ENCODE measurements around the gene AURKAIP1. TPM values are rescaled to one million over a fixed set of nuclear protein-coding genes. Genes with fewer than 3 reads are reported as not detected.
A peak's percentile ranks its signal among the peaks of the same experiment; 100 is the strongest.

The AURKAIP1 gene
- polyA plus RNA-seq, 1 donor (not counting 4 experiments of a cell fraction or from before 2014, with no cell fraction given) = 86.9 TPM

GRCh38 chr1:1423245-1423597 is 48.2 kb upstream of the AURKAIP1 start:
- peaks cover 30% of the 10 kb centered on the region for H3K4me1 ChIP-seq (ENCODE audit: control insufficient read depth, extremely low read depth, insufficient read depth, low read length)
- no peak for FAIRE-seq

GRCh38 chr1:1422465-1423244 is 47.6 kb upstream of the AURKAIP1 start:
- TF ChIP-seq CTCF (optimal IDR thresholded peaks at IDR 0.05 in 1 of 3, IDR thresholded peaks at IDR 0.05 in 1 of 3, conservative IDR thresholded peaks at IDR 0.05 in 1 of 3; ENCODE audit: extremely low read depth in 1 of 3, insufficient read depth in 2 of 3, low read length in 3 of 3) (no peak), EZH2 (IDR thresholded peaks at IDR 0.05; ENCODE audit: low read length) (no peak)
- no peak overlapping the region for H3K9ac ChIP-seq (ENCODE audit: control insufficient read depth, extremely low read depth, insufficient read depth, low read length)
- H3K9me1 ChIP-seq (ENCODE audit: control insufficient read depth, extremely low read depth, insufficient read depth, low read length) = no peaks in the 10 kb centered on the region
- no peak overlapping the region for H3K4me3 ChIP-seq (ENCODE audit: control insufficient read depth in 2 of 3, extremely low read depth in 1 of 3, insufficient read depth in 2 of 3, low read depth in 1 of 3, low read length in 3 of 3)
- no peaks in the 10 kb centered on the region for H3K79me2 ChIP-seq (ENCODE audit: control insufficient read depth, insufficient read depth, low read length)
- H3K27ac ChIP-seq (ENCODE audit: control insufficient read depth, insufficient read depth, low read length) = no peak overlapping the region
- peaks cover 34% of the 10 kb centered on the region for H3K4me1 ChIP-seq (ENCODE audit: control insufficient read depth, extremely low read depth, insufficient read depth, low read length)
- no peaks in the 10 kb centered on the region for H3K36me3 ChIP-seq (ENCODE audit: control insufficient read depth in 2 of 2, extremely low read depth in 1 of 2, insufficient read depth in 2 of 2, low read length in 2 of 2)
- no peak for DNase-seq (ENCODE audit: low read depth, low spot score)
- H3K4me2 ChIP-seq (ENCODE audit: control insufficient read depth, extremely low read depth, insufficient read depth, low read depth, low read length) = peak overlapping the region; percentile 3
- no peaks in the 10 kb centered on the region for H3K27me3 ChIP-seq (ENCODE audit: control insufficient read depth, extremely low read depth, insufficient read depth, low read length)
- peak; percentile 43 for FAIRE-seq
- H4K20me1 ChIP-seq (ENCODE audit: control insufficient read depth, extremely low read depth, insufficient read depth, low read length) = no peaks in the 10 kb centered on the region
- dilution Hi-C loops (cut with MboI; ENCODE audit: extremely low pct_ligation_motif_present, low sequenced_read_pairs) = no loop called here
- H2AFZ ChIP-seq (ENCODE audit: control insufficient read depth, low read length) = no peak overlapping the region
- no peaks in the 10 kb centered on the region for H3K9me3 ChIP-seq (ENCODE audit: control insufficient read depth, low read depth, low read length)

More at GRCh38 chr1:1423245-1423597, 48.2 kb upstream of the AURKAIP1 start:
- Histone ChIP-seq H3K27ac (ENCODE audit: control insufficient read depth, insufficient read depth, low read length) (no peak overlapping the region), H3K27me3 (ENCODE audit: control insufficient read depth, extremely low read depth, insufficient read depth, low read length) (no peaks in the 10 kb centered on the region), H3K36me3 (ENCODE audit: control insufficient read depth in 2 of 2, extremely low read depth in 1 of 2, insufficient read depth in 2 of 2, low read length in 2 of 2) (no peaks in the 10 kb centered on the region), H3K9me1 (ENCODE audit: control insufficient read depth, extremely low read depth, insufficient read depth, low read length) (no peaks in the 10 kb centered on the region), H4K20me1 (ENCODE audit: control insufficient read depth, extremely low read depth, insufficient read depth, low read length) (no peaks in the 10 kb centered on the region), H3K9ac (ENCODE audit: control insufficient read depth, extremely low read depth, insufficient read depth, low read length) (no peak overlapping the region), H3K79me2 (ENCODE audit: control insufficient read depth, insufficient read depth, low read length) (no peaks in the 10 kb centered on the region), H3K9me3 (ENCODE audit: control insufficient read depth, low read depth, low read length) (no peaks in the 10 kb centered on the region), H3K4me3 (ENCODE audit: control insufficient read depth in 2 of 3, extremely low read depth in 1 of 3, insufficient read depth in 2 of 3, low read depth in 1 of 3, low read length in 3 of 3) (no peak overlapping the region), H2AFZ (ENCODE audit: control insufficient read depth, low read length) (no peak overlapping the region), H3K4me2 (ENCODE audit: control insufficient read depth, extremely low read depth, insufficient read depth, low read depth, low read length) (no peak overlapping the region)
- DNase-seq (ENCODE audit: low read depth, low spot score) = no peak
- dilution Hi-C loops (cut with MboI; ENCODE audit: extremely low pct_ligation_motif_present, low sequenced_read_pairs) = no loop called here
- TF ChIP-seq CTCF (optimal IDR thresholded peaks at IDR 0.05 in 1 of 3, IDR thresholded peaks at IDR 0.05 in 1 of 3, conservative IDR thresholded peaks at IDR 0.05 in 1 of 3; ENCODE audit: extremely low read depth in 1 of 3, insufficient read depth in 2 of 3, low read length in 3 of 3) (no peak), EZH2 (IDR thresholded peaks at IDR 0.05; ENCODE audit: low read length) (no peak)

Data from keratinocyte (primary cell).